K562 (cell line): Measurements from ENCODE around the gene STX19. TPM values are rescaled to one million over a fixed set of nuclear protein-coding genes. Genes with fewer than 3 reads are reported as not detected.

Experiments used
- ATAC-seq: fragments of 200-7000 bp; cut with Tn5 transposase; 3 replicates; pipeline ENCODE4 v1.9.1; 2020; ENCODE audit warnings: moderate library complexity
- BruUV-seq: library from RNA; stranded (reverse); fragments of 400-500 nt; replicated peaks from 2 replicates; lab custom pipeline; 2021; lab: Mats Ljungman, UMichigan
- CTCF ChIA-PET: fragments of 300-600 bp; formaldehyde crosslinking; extraction: SDS; loops from one replicate; lab custom pipeline; 2021; ENCODE audit warnings: low intra/inter-chr PET ratio; lab: Yijun Ruan, JAX
- POLR2A ChIA-PET: fragments of 300-600, 350-650 bp; sonication (Branson Sonifier 250); formaldehyde crosslinking; extraction: SDS; loops from one replicate; lab custom pipeline; 2021; ENCODE audit warnings: antibody characterized with exemption, inconsistent platforms; lab: Yijun Ruan, JAX
- DNase-seq, 4 experiments: peaks; one replicate each; pipeline versions ENCODE4 v3.0.0 to v3.0.0-alpha.2; 2011 to 2018; ENCODE audit warnings: low spot score in 3 of 4, mixed read lengths in 3 of 4; ENCODE audit errors: extremely low read depth in 1 of 4
- FAIRE-seq: peaks from 2 replicates; lab custom pipeline; 2011; peaks lifted over from hg19 to GRCh38; lab: Jason Lieb, UNC
- H2AFZ ChIP-seq: 2 replicates; pipeline ENCODE4 v1.6.0; 2011; ENCODE audit warnings: low read depth, low read length, control low read depth, inconsistent platforms
- H3K27ac ChIP-seq: fragments of 200-600 bp; 3 replicates; pipeline ENCODE4 v1.8.0; 2011; ENCODE audit warnings: low read depth, mild to moderate bottlenecking, control low read depth, inconsistent platforms, low read length, moderate library complexity, mixed read lengths; ENCODE audit errors: extremely low read depth
- H3K27me3 ChIP-seq, 2 experiments: fragments of 300-600 bp in 1 of 2; 2 replicates in 1 of 2; 3 replicates in 1 of 2; pipeline versions ENCODE4 v1.6.0 to v1.8.0; 2011; ENCODE audit warnings: inconsistent platforms in 2 of 2, low read length in 2 of 2, mild to moderate bottlenecking in 1 of 2, mixed read lengths in 1 of 2, moderate library complexity in 1 of 2; ENCODE audit not compliant: control insufficient read depth in 2 of 2, insufficient read depth in 2 of 2
- H3K36me3 ChIP-seq: fragments of 300-600 bp; 3 replicates; pipeline ENCODE4 v1.8.0; 2011; ENCODE audit warnings: mild to moderate bottlenecking, low read length, inconsistent platforms; ENCODE audit not compliant: control insufficient read depth, insufficient read depth
- H3K4me1 ChIP-seq, 2 experiments: fragments of 200-600 bp in 1 of 2; replicated peaks in 1 of 2; 2 replicates in 1 of 2; 3 replicates in 1 of 2; pipeline versions ENCODE4 v1.5.1 to v1.8.0; 2011; ENCODE audit warnings: inconsistent platforms in 2 of 2, low read length in 2 of 2, mild to moderate bottlenecking in 1 of 2, mixed read lengths in 1 of 2, moderate library complexity in 1 of 2; ENCODE audit not compliant: control insufficient read depth in 2 of 2, insufficient read depth in 2 of 2
- H3K4me2 ChIP-seq: 2 replicates; pipeline ENCODE4 v1.6.1; 2011; ENCODE audit warnings: low read length, control low read depth, inconsistent platforms, mixed read lengths; ENCODE audit not compliant: insufficient read depth
- H3K4me3 ChIP-seq: fragments of 200-600 bp; sonication (generic), shearing (Covaris generic); 2 replicates; pipeline ENCODE4 v1.5.1; 2016; ENCODE audit warnings: control low read depth, inconsistent platforms
- H3K79me2 ChIP-seq: fragments of 200-600 bp; 3 replicates; pipeline ENCODE4 v1.8.0; 2011; ENCODE audit warnings: low read length, inconsistent platforms; ENCODE audit not compliant: control insufficient read depth, insufficient read depth
- H3K9ac ChIP-seq, 2 experiments: 2 replicates each; pipeline versions ENCODE4 v1.6.0 to v1.6.1; 2011; ENCODE audit warnings: low read depth in 2 of 2, low read length in 2 of 2, control low read depth in 1 of 2, inconsistent platforms in 1 of 2, mild to moderate bottlenecking in 1 of 2, mixed read lengths in 1 of 2; ENCODE audit not compliant: insufficient read depth in 1 of 2
- H3K9me1 ChIP-seq: one replicate; pipeline ENCODE4 v1.6.0; 2011; ENCODE audit warnings: inconsistent platforms, mild to moderate bottlenecking, low read length, moderate library complexity; ENCODE audit not compliant: control insufficient read depth, insufficient read depth
- H3K9me3 ChIP-seq: replicated peaks from 2 replicates; pipeline ENCODE4 v1.5.1; 2011; ENCODE audit warnings: low read depth, low read length, inconsistent platforms; ENCODE audit not compliant: control insufficient read depth, insufficient read depth
- H4K20me1 ChIP-seq: replicated peaks from 2 replicates; pipeline ENCODE4 v1.6.1; 2011; ENCODE audit warnings: low read length, inconsistent platforms, mixed read lengths; ENCODE audit not compliant: control insufficient read depth, insufficient read depth
- COPS2 ChIP-seq: fragments of 450-650 bp; conservative IDR thresholded peaks from 2 replicates; pipeline ENCODE4 v1.6.1; 2016; ENCODE audit warnings: mild to moderate bottlenecking, moderate library complexity
- EP400 ChIP-seq: fragments of 450-650 bp; IDR thresholded peaks from 2 replicates; pipeline ENCODE4 v1.6.1; 2017; ENCODE audit warnings: antibody characterized with exemption, mild to moderate bottlenecking, moderate library complexity
- ETV5 ChIP-seq: sonication (generic); formaldehyde crosslinking; IDR thresholded peaks from 2 replicates; pipeline ENCODE4 v1.4.0; 2020; ENCODE audit warnings: low read depth, mild to moderate bottlenecking, missing genetic modification reagents
- ETV6 ChIP-seq, 3 experiments: fragments of 150-350 bp in 1 of 3; sonication (generic) in 1 of 3; formaldehyde crosslinking in 1 of 3; IDR thresholded peaks; 2 replicates each; pipeline versions ENCODE4 v1.6.1 to v1.8.0; 2014 to 2022; ENCODE audit warnings: borderline replicate concordance in 2 of 3, low read depth in 2 of 3, antibody characterized with exemption in 1 of 3, low read length in 1 of 3, mild to moderate bottlenecking in 1 of 3, missing genetic modification reagents in 1 of 3
- FOSL1 ChIP-seq: fragments of 200-800 bp; sonication (Bioruptor generic); conservative IDR thresholded peaks from 2 replicates; pipeline ENCODE4 v1.6.1; 2016; ENCODE audit warnings: missing genetic modification characterization, missing compliant biosample characterization
- KDM5B ChIP-seq: fragments of 200-600 bp; sonication (generic); IDR thresholded peaks from 2 replicates; pipeline ENCODE4 v1.6.1; 2012; ENCODE audit warnings: low read depth, mild to moderate bottlenecking, moderate library complexity, low read length, control low read depth, inconsistent platforms; ENCODE audit not compliant: insufficient replicate concordance
- MIER1 ChIP-seq: fragments of 450-650 bp; IDR thresholded peaks from 2 replicates; pipeline ENCODE4 v1.6.1; 2016; ENCODE audit warnings: antibody characterized with exemption, mild to moderate bottlenecking, low read depth
- NFYB ChIP-seq: IDR thresholded peaks from 2 replicates; pipeline ENCODE4 v1.6.1; 2011; ENCODE audit warnings: mild to moderate bottlenecking, moderate library complexity; ENCODE audit not compliant: insufficient read length; ENCODE audit errors: extremely low read depth
- RHOXF2B ChIP-seq: fragments of 250-450 bp; sonication (Bioruptor Pico); conservative IDR thresholded peaks from 2 replicates; pipeline ENCODE4 v1.5.1; 2021
- WGBS: fragments of 100-300 bp; shearing (Covaris generic); methylation state at CpG from one replicate; pipeline ENCODE4 v1.1.6; 2016; ENCODE audit warnings: low coverage, mixed read lengths; ENCODE audit not compliant: insufficient coverage; ENCODE audit errors: missing lambda C conversion rate; 5-methylcytosine and 5-hydroxymethylcytosine counted together
- in situ Hi-C: fragments of 300-500 bp; cut with MboI; formaldehyde crosslinking; loops from 4 replicates; pipeline ENCODE4 v1.15.0; 2018; ENCODE audit warnings: inconsistent platforms, mixed read lengths
- intact Hi-C: fragments of 100-400 bp; cut with micrococcal nuclease; formaldehyde crosslinking; loops from 2 replicates; pipeline ENCODE4 v1.14.2; 2022
- polyA plus RNA-seq, 8 experiments: library from polyadenylated mRNA; depleted of rRNA in 4 of 8; stranded (reverse) in 5 of 8; unstranded in 3 of 8; fragments of >200 nt; fragmentation: Nextera tagmentation in 2 of 8; fragmentation: Illumina TruSeq in 1 of 8; extraction: Ambion mirVana in 2 of 8; extraction: Trizol in 1 of 8; gene quantifications; 2 replicates each; pipeline versions ENCODE4 v1.2.1 to v1.2.3, GENCODE V29; 2011 to 2014; ENCODE audit warnings: inconsistent platforms in 1 of 8, missing spikeins in 1 of 8
- total RNA-seq, 7 experiments: library from RNA; depleted of rRNA in 6 of 7; stranded (reverse); fragments of >200 nt in 6 of 7; fragmentation: Illumina TruSeq in 2 of 7; extraction: Trizol in 2 of 7; gene quantifications; 2 replicates each; pipeline versions ENCODE4 v1.2.1 to v1.2.3, GENCODE V29; 2011 to 2021; ENCODE audit warnings: low replicate concordance in 1 of 7
- TF ChIP-seq, protein P1 (sequence below), 2 experiments: IDR thresholded peaks; 2 replicates each; pipeline ENCODE4 v1.6.1; 2011; ENCODE audit warnings: borderline replicate concordance in 1 of 2, control low read depth in 1 of 2, low read depth in 1 of 2, low read length in 1 of 2, mild to moderate bottlenecking in 1 of 2, mixed read lengths in 1 of 2, moderate library complexity in 1 of 2; ENCODE audit not compliant: insufficient read depth in 1 of 2, insufficient read length in 1 of 2, poor library complexity in 1 of 2, severe bottlenecking in 1 of 2; ENCODE audit errors: extremely low read depth in 1 of 2
- TF ChIP-seq, protein P2 (sequence below), 2 experiments: fragments of 450-650 bp; IDR thresholded peaks; 2 replicates each; pipeline ENCODE4 v1.6.1; 2016; ENCODE audit warnings: mild to moderate bottlenecking in 2 of 2, borderline replicate concordance in 1 of 2, low read depth in 1 of 2, moderate library complexity in 1 of 2

Gene STX19
- total and polyA plus RNA-seq, 9 of the 15 experiments (the other 6 are each of a cell fraction or from before 2014, with no cell fraction given): 0.04 TPM; not detected in 8

DNA sequence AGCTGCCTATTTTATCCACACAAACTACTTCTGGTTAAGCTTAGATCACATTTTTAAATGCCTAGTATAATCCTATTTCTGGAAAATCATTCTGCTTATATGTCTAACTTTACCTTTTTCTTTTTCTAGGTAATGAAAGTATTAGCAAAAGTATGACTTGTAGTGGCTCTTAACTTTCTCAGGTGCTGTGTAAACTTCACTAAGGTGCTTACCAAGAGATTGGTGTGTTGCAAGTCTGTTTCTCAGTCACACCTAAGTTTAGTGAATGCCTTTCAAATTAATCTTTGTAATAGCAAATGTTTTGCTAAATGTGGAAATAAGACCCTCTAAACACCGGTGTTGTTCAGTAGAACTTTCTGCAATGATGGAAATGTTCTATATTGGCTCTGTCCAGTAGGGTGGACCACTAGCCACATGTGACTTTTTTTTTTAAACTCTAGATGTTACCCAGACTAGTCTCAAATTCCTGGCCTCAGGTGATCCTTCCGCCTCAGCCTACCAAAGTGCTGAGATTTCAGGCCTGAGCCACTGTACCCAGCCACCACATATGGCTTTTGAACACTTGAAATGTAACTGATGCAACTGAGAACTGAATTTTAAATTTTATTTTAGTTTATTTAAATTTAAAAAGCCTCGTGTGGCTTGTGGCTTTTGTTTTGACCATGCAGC is 26.4 kb downstream of the STX19 start:
- H3K4me2 ChIP-seq: no peak overlapping the region
- ChIA-PET POLR2A (interaction anchor here (1.0 kb wide), 1 partner anchor 13 kb away, joined by 3 read pairs; no protein-coding TSS in a partner anchor), CTCF (no interaction called here)
- no peak overlapping the region for H3K9ac ChIP-seq
- 0 out of 3 replicates have a peak, but pooled peaks cover 3% of the 10 kb centered on the region for H3K79me2 ChIP-seq
- no peaks in the 10 kb centered on the region for H3K4me1 ChIP-seq
- H3K27ac ChIP-seq: no peak overlapping the region
- H3K9me3 ChIP-seq: no peaks in the 10 kb centered on the region
- H3K36me3 ChIP-seq: peaks cover 11% of the 10 kb centered on the region; the same call in 1 of the 3 replicates
- H4K20me1 ChIP-seq: no peaks in the 10 kb centered on the region
- no peaks in the 10 kb centered on the region for H3K9me1 ChIP-seq
- in situ Hi-C loops (no loop called here), intact Hi-C loops (no loop called here)
- FAIRE-seq (no peak), ATAC-seq (no peak), DNase-seq (no peak)
- no peaks in the 10 kb centered on the region for H3K27me3 ChIP-seq
- no TSS peak for BruUV-seq
- no peak overlapping the region for H2AFZ ChIP-seq
- WGBS: 75% methylated on average over 3 of the region's 3 CpGs
- no peak overlapping the region for H3K4me3 ChIP-seq
- TF ChIP-seq ETV6 (IDR thresholded peaks at IDR 0.05; ENCODE audit: borderline replicate concordance in 1 of 2, low read depth in 2 of 2, low read length in 1 of 2) (no peak), ETV6 (CRISPR knock-in tag; IDR thresholded peaks at IDR 0.05; ENCODE audit: borderline replicate concordance) (no peak), MIER1 (no peak), NFYB (no peak), COPS2 (no peak), RHOXF2B (CRISPR knock-in tag) (no peak), KDM5B (no peak), ETV5 (CRISPR knock-in tag) (no peak), FOSL1 (tag) (no peak), EP400 (no peak)
- TF ChIP-seq, protein P1, sequence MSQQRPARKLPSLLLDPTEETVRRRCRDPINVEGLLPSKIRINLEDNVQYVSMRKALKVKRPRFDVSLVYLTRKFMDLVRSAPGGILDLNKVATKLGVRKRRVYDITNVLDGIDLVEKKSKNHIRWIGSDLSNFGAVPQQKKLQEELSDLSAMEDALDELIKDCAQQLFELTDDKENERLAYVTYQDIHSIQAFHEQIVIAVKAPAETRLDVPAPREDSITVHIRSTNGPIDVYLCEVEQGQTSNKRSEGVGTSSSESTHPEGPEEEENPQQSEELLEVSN (IDR thresholded peaks at IDR 0.05; ENCODE audit: borderline replicate concordance in 1 of 2, extremely low read depth in 1 of 2, insufficient read depth in 1 of 2, insufficient read length in 1 of 2, low read depth in 1 of 2, low read length in 1 of 2, poor library complexity in 1 of 2, severe bottlenecking in 1 of 2): no peak
- TF ChIP-seq, protein P2, sequence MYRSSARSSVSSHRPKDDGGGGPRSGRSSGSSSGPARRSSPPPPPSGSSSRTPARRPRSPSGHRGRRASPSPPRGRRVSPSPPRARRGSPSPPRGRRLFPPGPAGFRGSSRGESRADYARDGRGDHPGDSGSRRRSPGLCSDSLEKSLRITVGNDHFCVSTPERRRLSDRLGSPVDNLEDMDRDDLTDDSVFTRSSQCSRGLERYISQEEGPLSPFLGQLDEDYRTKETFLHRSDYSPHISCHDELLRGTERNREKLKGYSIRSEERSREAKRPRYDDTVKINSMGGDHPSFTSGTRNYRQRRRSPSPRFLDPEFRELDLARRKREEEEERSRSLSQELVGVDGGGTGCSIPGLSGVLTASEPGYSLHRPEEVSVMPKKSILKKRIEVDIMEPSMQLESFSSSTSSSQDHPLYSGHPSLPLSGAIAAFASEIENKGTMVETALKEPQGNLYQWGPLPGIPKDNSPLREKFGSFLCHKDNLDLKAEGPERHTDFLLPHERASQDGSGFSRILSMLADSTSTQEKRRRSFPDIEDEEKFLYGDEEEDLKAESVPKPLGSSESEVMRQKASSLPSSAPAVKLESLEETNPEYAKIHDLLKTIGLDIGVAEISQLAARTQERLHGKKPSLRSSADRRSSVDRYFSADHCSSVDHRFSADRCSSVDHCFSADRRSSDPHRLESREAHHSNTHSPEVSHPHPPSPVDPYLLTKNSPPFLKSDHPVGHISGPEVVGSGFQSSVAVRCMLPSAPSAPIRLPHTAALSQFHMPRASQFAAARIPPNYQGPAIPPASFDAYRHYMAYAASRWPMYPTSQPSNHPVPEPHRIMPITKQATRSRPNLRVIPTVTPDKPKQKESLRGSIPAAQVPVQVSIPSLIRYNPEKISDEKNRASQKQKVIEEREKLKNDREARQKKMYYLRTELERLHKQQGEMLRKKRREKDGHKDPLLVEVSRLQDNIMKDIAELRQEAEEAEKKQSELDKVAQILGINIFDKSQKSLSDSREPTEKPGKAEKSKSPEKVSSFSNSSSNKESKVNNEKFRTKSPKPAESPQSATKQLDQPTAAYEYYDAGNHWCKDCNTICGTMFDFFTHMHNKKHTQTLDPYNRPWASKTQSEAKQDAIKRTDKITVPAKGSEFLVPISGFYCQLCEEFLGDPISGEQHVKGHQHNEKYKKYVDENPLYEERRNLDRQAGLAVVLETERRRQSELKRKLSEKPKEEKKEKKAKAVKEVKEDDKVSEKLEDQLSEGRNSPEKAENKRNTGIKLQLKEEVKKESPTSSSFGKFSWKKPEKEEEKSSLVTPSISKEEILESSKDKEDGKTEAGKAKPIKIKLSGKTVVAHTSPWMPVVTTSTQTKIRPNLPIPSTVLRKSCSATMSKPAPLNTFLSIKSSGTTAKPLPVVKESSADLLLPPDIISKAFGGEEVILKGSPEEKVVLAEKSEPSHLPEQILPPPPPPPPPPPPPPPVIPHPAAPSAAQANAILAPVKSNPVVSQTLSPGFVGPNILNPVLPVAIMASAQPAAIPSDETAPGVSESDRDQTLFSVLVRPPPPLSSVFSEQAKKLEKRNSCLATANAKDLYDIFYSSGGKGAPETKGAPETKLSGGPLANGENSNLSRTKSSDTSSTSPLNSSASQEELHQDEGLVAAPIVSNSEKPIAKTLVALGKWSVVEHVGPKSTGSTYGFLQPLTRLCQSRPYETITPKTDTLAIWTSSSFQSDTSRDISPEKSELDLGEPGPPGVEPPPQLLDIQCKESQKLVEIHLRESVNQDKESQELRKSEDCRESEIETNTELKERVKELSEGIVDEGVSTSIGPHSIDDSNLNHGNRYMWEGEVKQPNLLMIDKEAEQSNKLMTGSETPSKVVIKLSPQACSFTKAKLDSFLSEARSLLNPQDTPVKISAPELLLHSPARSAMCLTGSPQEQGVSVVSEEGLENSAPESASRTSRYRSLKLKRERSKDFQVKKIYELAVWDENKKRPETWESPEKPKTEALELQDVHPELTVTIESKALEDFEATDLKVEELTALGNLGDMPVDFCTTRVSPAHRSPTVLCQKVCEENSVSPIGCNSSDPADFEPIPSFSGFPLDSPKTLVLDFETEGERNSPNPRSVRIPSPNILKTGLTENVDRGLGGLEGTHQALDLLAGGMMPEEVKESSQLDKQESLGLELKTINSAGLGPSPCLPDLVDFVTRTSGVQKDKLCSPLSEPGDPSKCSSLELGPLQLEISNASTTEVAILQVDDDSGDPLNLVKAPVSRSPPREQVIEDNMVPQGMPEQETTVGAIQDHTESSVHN (IDR thresholded peaks at IDR 0.05; ENCODE audit: borderline replicate concordance in 1 of 2, low read depth in 1 of 2): no peak
